GM12878 (cell line): ENCODE measurements around the gene HSP90AB1.

Experiments used
- BCL11A ChIP-seq: IDR thresholded peaks from 2 replicates; pipeline ENCODE4 v1.6.1; 2011; ENCODE audit warnings: low read depth, low read length
- CREM ChIP-seq: IDR thresholded peaks from 2 replicates; pipeline ENCODE4 v1.6.1; 2014; ENCODE audit warnings: antibody characterized with exemption, low read depth
- CTCF ChIP-seq, 3 experiments: IDR thresholded peaks in 2 of 3; conservative IDR thresholded peaks in 1 of 3; 2 replicates each; pipeline ENCODE4 v1.5.1; 2011; ENCODE audit warnings: low read depth in 3 of 3, low read length in 3 of 3, mild to moderate bottlenecking in 3 of 3, control low read depth in 2 of 3, moderate library complexity in 2 of 3, inconsistent platforms in 1 of 3, mixed read lengths in 1 of 3; ENCODE audit not compliant: control insufficient read depth in 2 of 3, insufficient read depth in 1 of 3; ENCODE audit errors: extremely low read depth in 1 of 3
- KAT2A ChIP-seq: conservative IDR thresholded peaks from 2 replicates; pipeline ENCODE4 v1.6.1; 2011; ENCODE audit warnings: low read depth, low read length; ENCODE audit not compliant: control insufficient read depth

- TF ChIP-seq BCL11A = no peak
- TF ChIP-seq KAT2A = no peak
- no peak for TF ChIP-seq CTCF (IDR thresholded peaks at IDR 0.05 in 2 of 3, conservative IDR thresholded peaks at IDR 0.05 in 1 of 3; ENCODE audit: control insufficient read depth in 2 of 3, extremely low read depth in 1 of 3, insufficient read depth in 1 of 3, low read depth in 3 of 3, low read length in 3 of 3)
- TF ChIP-seq CREM = no peak
Measured at GRCh38 chr6:44219053-44219814, 27.7 kb upstream of the HSP90AB1 start.
